NT2/D1 (cell line): ENCODE data around the gene LGSN.
"Not testable (repeated sequence)": the region's sequence is repeated elsewhere in the genome, so short reads cannot be mapped to it uniquely, and the experiment has no call there.

ENCODE experiments used
- DNase-seq: peaks from one replicate; pipeline ENCODE4 v3.0.0-alpha.2; 2011; ENCODE audit warnings: low read depth, low spot score
- H3K27me3 ChIP-seq: 2 replicates; pipeline ENCODE4 v1.6.0; 2011; ENCODE audit warnings: mild to moderate bottlenecking; ENCODE audit not compliant: insufficient read length, insufficient read depth
- H3K36me3 ChIP-seq: 2 replicates; pipeline ENCODE4 v1.6.1; 2011; ENCODE audit warnings: mild to moderate bottlenecking, low read length, mixed read lengths; ENCODE audit not compliant: insufficient read depth, insufficient read length
- H3K4me1 ChIP-seq: 2 replicates; pipeline ENCODE4 v1.5.1; 2011; ENCODE audit not compliant: insufficient read depth, insufficient read length
- H3K4me3 ChIP-seq: 2 replicates; pipeline ENCODE4 v1.5.1; 2011; ENCODE audit warnings: low read depth; ENCODE audit not compliant: insufficient read length
- H3K9ac ChIP-seq: 2 replicates; pipeline ENCODE4 v1.6.0; 2011; ENCODE audit warnings: low read depth; ENCODE audit not compliant: insufficient read length
- H3K9me3 ChIP-seq: 2 replicates; pipeline ENCODE4 v1.5.1; 2011; ENCODE audit warnings: mild to moderate bottlenecking, low read length; ENCODE audit not compliant: insufficient read depth
- SUZ12 ChIP-seq: IDR thresholded peaks from 2 replicates; pipeline ENCODE4 v1.6.1; 2011; ENCODE audit not compliant: insufficient read length, insufficient read depth; ENCODE audit errors: extremely low read depth
- YY1 ChIP-seq: IDR thresholded peaks from 2 replicates; pipeline ENCODE4 v1.6.1; 2011; ENCODE audit not compliant: insufficient read length, insufficient read depth
- ZNF274 ChIP-seq: IDR thresholded peaks from 2 replicates; pipeline ENCODE4 v1.6.1; 2011; ENCODE audit warnings: mild to moderate bottlenecking, low read depth, low read length

The LGSN gene

GRCh38 chr6:63319939-63320338, at the start of gene LGSN:
LGSN (minus strand) TSS chr6:63319983; CDS start chr6:63319943, 40 bp downstream.
- Histone ChIP-seq H3K27me3 (no peaks in the 10 kb centered on the region), H3K4me3 (no peak within 1 kb of the TSS), H3K9me3 (no peaks in the 10 kb centered on the region), H3K9ac (no peak within 1 kb of the TSS), H3K4me1 (no peaks in the 10 kb centered on the region), H3K36me3 (no peaks in the 10 kb centered on the region)
- TF ChIP-seq ZNF274 (no peak), YY1 (no peak), SUZ12 (no peak)
- DNase-seq, result no peak

DNA sequence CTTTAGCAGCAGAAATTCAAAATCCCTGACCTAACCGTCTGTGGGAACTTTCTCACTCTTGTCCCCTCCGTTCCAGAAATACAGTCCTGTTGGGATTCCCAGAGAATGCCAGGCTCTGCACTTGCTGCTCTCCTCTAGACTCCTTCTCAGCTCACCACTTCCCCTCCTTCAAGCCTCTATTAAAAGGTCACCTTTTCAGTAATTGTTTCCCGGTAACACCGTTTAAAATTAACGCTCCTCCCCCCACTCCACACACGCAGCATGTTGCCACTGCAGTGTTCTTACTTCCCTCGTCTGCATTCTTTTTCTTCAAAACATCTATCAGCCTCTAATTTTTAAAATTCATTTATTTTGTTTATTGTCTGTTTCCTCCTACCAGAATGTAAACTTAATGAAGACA, 48.6 kb upstream of the LGSN start:
- Histone ChIP-seq H3K4me3 (no peak overlapping the region), H3K36me3 (no peaks in the 10 kb centered on the region), H3K9me3 (no peaks in the 10 kb centered on the region), H3K9ac (no peak overlapping the region), H3K27me3 (no peaks in the 10 kb centered on the region), H3K4me1 (no peaks in the 10 kb centered on the region)
- DNase-seq, result no peak
- TF ChIP-seq SUZ12 (no peak), ZNF274 (no peak), YY1 (no peak)

GRCh38 chr6:63362500-63363120, 42.8 kb upstream of the LGSN start:
- not testable (repeated sequence) for DNase-seq

GRCh38 chr6:63357384-63357783, 37.6 kb upstream of the LGSN start:
- not testable (repeated sequence) for H3K4me3 ChIP-seq, DNase-seq, H3K36me3 ChIP-seq, H3K27me3 ChIP-seq, H3K9ac ChIP-seq, H3K4me1 ChIP-seq
- H3K9me3 ChIP-seq, result peaks cover 13% of the 10 kb centered on the region; the same call in 1 of the 2 replicates

More at GRCh38 chr6:63362500-63363120, 42.8 kb upstream of the LGSN start:
- H3K9ac ChIP-seq, H3K27me3 ChIP-seq, H3K4me1 ChIP-seq, H3K36me3 ChIP-seq, H3K4me3 ChIP-seq: not testable (repeated sequence)
- H3K9me3 ChIP-seq, result peaks cover 15% of the 10 kb centered on the region; the same call in 1 of the 2 replicates

DNA sequence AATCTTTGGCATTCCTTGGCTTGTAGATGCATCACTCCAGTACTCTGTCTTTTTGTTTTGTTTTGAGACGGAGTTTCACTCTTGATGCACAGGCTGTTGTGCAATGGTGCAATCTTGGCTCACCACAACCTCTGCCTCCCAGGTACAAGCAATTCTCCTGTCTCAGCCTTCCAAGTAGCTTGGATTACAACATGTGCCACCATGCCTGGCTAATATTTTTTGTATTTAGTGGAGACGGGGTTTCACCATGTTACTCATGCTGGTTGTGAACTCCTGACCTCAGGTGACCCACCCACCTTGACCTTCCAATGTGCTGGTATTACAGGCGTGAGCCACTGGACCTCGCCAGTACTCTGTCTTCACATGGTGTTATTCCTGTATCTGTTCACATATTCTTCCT, 35.8 kb upstream of the LGSN start:
- H3K4me3 ChIP-seq, result no peak overlapping the region
- H3K36me3 ChIP-seq, result no peaks in the 10 kb centered on the region

GRCh38 chr6:63353286-63353630, 33.5 kb upstream of the LGSN start:
- Histone ChIP-seq H3K9ac (no peak overlapping the region), H3K4me3 (no peak overlapping the region), H3K27me3 (no peaks in the 10 kb centered on the region), H3K9me3 (no peaks in the 10 kb centered on the region), H3K4me1 (no peaks in the 10 kb centered on the region), H3K36me3 (no peaks in the 10 kb centered on the region)
- DNase-seq, result no peak
- TF ChIP-seq YY1 (no peak), ZNF274 (no peak), SUZ12 (no peak)

More for the DNA sequence above, 35.8 kb upstream of the LGSN start:
- TF ChIP-seq ZNF274 (no peak), SUZ12 (no peak), YY1 (no peak)
- no peaks in the 10 kb centered on the region for H3K4me1 ChIP-seq
- no peaks in the 10 kb centered on the region for H3K9me3 ChIP-seq
- DNase-seq, result no peak
- H3K27me3 ChIP-seq, result no peaks in the 10 kb centered on the region
- H3K9ac ChIP-seq, result no peak overlapping the region

GRCh38 chr6:63352544-63353285, 32.9 kb upstream of the LGSN start:
- Histone ChIP-seq H3K9ac (no peak overlapping the region), H3K4me3 (no peak overlapping the region), H3K36me3 (no peaks in the 10 kb centered on the region), H3K27me3 (no peaks in the 10 kb centered on the region), H3K9me3 (no peaks in the 10 kb centered on the region), H3K4me1 (no peaks in the 10 kb centered on the region)
- no peak for TF ChIP-seq YY1
- TF ChIP-seq SUZ12, result no peak
- no peak for TF ChIP-seq ZNF274
- DNase-seq, result peak; percentile 9
